Activated CD8-positive, alpha-beta memory T cell treated with anti-CD3 and anti-CD28 coated beads, Interleukin-2, amount 50 U/mL, for 24 hours (primary cell): ENCODE measurements around the gene LRPAP1.
"Not testable (repeated sequence)": the region's sequence is repeated elsewhere in the genome, so short reads cannot be mapped to it uniquely, and the experiment has no call there.

Experiments
- DNase-seq: peaks from one replicate; pipeline ENCODE4 v3.0.0-alpha.2; 2020; ENCODE audit errors: extremely low read depth

Gene LRPAP1

GRCh38 chr4:3518941-3519340 is 13.3 kb downstream of the LRPAP1 start:
- DNase-seq, result no peak

DNA sequence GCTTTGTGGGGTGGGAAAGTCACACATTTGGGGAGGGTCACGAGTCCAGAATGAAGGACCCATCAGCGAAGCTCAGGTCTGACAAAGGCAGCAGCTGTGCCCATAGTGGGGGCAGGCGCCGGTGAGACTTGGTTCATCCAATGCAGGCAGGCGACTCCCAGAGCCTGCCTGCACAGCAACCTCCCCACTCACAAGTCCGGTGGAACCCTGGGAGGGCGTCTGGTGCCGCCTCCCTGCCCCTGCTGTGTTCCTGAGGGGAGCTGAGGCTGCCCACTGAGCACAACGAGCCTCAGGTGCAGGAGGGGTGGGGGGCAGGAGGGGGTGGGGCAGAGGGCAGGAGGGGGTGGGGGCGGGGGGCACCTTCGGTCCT is 13.7 kb downstream of the LRPAP1 start:
- DNase-seq, result no peak

GRCh38 chr4:3517731-3518510 is 14.3 kb downstream of the LRPAP1 start:
- DNase-seq, result no peak

DNA sequence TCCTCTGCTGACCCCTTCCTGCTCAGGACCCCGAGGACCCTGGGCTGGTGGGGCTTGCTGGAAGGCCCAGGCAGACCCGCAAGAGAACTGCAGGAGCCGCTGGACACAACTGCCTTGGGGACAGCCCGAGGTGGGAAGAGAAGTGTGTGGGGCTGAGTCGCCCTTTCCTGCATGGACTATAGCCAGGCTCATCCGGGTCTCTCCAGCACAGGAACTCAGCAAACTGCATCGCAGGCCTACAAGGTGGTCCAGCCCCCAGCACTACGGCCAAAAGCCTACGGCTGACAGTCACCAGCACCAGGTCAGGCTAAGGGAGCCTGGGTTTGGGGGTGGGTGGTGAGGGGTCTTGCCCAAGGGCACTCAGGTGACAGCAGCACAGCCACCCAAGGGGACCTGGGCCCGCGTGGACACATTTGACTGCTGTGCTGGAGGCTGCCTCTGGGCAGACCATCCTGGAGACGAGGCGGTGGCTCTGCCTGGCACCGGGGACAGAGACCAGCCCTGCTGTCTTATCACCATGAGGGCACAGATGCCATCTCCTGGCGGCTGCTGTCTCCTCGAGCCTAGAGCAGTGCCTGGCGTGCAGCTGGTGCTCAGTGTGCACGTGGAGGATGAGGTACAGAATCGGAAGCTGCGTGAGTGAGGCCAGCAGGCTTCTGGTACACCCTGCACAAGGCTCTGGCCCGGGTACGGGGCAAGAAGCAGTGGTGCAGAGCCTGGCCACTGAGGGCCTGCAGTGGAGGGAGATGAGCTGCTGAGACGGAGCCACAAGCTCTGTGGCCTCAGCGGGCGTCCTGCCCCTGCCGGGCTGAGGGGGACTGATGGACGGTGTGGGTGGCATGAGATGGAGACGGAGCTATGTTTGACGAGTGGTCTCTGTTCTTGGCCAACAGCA is 15.1 kb downstream of the LRPAP1 start:
- no peak for DNase-seq

GRCh38 chr4:3516061-3516835 is 16.0 kb downstream of the LRPAP1 start:
- DNase-seq, result no peak

- no peak for DNase-seq
These were observed 16.6 kb downstream of the LRPAP1 start for GRCh38 chr4:3515646-3516045.

GRCh38 chr4:3514806-3515501 is 17.3 kb downstream of the LRPAP1 start:
- DNase-seq, result no peak

GRCh38 chr4:3514221-3514780 is 17.9 kb downstream of the LRPAP1 start:
- no peak for DNase-seq

- no peak for DNase-seq
These were observed 18.4 kb downstream of the LRPAP1 start for GRCh38 chr4:3513807-3514206.

DNA sequence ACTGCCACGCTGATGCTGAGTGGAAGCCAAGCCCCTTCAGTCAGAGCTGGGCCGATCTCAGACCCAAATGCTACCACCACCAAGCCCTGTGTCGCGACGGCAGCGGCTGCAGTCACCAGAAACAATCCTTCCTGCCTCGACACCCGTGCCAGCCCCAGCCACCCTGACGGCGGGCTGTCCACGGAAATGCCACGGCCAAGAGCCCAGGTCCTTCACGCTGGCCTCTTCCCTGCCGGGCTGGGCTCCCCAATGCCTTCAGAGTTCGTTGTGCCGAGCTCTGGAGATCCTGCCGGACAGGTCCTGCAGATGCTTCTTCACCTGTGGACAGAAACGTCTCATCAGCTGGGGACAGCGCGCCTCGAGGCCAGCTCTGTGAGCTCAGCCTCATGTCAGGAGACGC is 19.5 kb downstream of the LRPAP1 start:
- no peak for DNase-seq

DNA sequence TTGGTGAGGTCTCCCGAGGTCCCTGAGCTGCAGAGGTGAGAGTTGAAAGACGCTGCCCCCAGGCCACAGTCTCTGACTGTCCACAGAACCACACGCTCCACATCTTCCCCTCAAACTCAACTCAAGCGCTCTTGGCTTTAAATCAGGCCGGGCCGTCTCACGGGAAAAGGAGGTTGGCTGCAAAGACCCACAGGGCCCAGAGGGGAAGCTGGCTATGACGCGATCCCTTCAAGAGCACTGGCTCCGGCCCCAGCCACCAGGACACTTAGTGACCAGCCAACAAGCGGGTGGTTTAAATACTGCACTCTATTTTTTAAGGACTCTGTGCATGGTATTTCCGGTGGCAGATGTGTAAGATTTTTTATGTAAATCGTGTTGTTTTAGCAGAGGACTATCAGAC is 19.9 kb downstream of the LRPAP1 start:
- no peak for DNase-seq

DNA sequence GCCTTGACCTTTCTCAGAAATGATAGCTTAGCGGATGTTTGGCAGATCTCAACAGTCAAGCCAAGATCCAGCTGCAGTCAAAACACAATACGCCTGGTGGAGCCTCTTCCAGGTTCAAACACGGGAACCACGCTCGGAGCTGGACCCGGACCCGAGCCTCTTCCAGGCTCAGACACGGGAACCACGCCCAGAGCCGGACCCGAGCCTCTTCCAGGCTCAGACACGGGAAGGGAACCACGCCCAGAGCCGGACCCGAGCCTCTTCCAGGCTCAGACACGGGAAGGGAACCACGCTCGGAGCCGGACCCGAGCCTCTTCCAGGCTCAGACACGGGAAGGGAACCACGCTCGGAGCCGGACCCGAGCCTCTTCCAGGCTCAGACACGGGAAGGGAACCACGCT is 20.6 kb downstream of the LRPAP1 start:
- not testable (repeated sequence) for DNase-seq

- no peak for DNase-seq
These were observed 21.0 kb downstream of the LRPAP1 start for GRCh38 chr4:3511187-3511586.

- DNase-seq, result no peak
These were observed 21.7 kb downstream of the LRPAP1 start for GRCh38 chr4:3510481-3510880.

DNA sequence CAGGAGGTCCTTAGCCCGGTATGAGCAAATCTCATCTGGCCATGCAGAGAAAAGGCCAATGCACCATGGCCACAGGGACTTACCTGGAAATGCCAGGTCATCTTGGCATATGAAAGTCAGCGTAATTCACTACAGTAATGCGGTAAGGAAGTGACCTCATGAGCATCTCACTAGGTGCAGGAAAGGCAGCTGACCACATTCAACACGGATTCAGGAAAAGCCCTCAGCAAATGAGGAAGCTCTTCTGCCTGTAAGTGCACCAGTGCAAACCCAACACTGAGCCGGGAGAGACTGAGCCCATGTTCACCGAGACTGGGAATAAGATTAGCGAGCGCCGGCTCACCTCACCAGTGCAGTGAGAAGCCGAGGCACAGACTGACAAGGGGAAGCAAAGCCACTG is 23.7 kb downstream of the LRPAP1 start:
- DNase-seq, result no peak

- DNase-seq, result no peak
These were observed 27.0 kb downstream of the LRPAP1 start for GRCh38 chr4:3505231-3505630.

DNA sequence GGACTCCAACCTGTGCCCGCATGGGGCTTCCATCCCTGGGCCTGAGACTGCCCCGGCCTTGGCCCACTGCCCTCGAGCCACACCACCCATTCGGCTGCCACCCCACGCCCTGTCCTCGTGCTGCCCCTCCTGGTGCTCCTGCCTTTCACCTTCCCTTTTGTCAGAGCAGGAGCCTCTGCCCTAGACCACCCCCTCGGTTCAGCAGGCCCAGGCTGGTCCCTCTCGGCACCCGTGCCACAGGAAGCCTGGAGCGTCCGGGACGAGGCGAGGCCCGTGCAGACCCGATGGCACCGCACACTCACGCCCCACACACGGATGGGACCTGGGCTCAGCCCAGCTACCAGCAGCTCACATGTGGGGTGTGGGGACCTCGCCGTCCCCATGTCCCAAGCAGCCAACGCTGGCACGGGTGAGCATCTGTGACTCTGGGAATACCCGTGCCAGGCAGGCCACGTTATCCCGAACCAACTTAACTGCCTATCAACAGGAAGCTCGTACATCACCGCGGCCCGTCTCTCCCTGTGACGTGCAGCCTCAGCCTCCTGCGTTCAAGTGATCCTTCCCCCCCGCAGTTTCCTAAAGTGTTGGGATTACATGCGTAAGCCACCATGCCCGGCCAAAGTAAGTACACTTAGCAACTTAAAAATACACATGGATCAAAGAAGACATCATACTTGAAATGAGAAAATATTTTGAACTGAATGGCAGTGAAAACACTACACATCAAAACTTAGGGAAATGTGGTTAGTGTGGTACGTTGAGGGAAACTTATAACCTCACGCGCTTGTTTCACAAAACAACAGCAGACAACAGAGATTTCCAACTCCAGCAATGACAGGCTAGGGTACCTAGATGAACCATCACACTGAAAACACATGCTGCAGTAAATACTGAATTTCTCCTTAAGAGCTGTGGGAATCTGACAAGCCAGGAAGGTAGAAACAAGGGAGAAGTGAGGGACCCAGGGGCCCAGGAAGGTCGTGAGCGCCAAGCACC is 29.0 kb downstream of the LRPAP1 start:
- no peak for DNase-seq

DNA sequence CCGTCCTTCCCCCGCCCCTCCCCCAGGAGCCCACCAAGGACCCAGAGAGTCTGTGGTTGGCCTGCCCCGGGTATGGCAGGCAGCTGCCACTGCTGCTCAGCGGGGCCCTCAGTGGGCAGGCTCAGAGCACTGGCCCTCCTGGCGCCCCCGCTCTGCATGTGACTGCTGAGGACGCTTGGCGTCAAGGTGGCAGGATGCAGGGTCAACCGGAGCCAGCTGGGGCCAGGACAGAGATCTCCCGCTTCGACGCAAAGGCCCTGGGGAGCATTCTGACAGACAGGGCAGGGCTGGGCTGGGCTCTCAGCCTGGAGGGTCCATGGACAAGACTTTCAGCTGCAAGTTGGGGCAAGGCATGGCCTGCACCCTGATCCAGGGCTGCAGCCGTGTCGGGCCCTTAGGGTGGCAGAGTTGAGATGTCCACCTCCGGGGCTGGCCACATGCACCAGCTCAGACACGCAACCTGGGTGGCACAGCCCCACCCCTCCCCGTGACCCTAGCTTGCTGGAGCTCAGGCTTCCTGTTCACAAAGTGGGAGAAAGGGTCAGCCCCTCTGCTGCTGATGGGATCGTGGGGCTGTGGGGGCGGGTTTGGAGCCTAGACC is 30.3 kb downstream of the LRPAP1 start:
- DNase-seq, result no peak

DNA sequence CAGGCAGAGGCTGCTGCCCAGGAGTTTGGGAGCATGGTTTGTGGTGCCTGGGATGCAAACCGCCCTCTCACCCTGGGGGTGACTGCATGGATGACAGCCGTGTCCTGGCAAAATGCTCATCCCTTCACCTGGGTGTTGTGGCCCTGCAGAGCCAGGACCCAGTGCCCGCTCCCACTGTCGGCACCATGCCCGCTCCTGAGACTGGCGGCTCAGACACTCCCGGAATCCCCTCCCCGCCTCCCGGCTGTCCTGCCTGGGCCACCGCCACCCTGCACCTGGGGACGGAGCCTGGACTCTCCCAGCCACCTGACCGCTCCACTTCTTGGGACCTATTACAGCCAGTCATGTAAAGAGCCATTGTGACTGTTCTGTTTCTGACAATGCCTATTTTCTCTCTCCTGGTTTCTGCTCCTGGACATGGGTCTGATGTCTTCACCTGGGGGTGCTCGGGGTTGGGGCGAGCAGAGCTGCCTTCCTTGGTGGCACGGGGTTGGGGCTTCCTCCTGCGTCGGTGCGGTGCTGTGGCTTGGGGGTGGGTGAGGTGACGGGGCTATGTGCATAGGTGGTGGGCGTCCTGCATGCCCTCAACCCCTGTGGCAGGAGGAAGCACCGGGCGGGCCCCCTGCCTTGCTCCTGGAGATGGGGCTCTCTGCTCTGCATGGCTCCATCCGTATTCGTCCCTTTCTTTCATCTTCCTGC is 30.9 kb downstream of the LRPAP1 start:
- no peak for DNase-seq
